ENCODE data around the gene PBXIP1.

Gene PBXIP1

GRCh38 chr1:154992721-154993571 is 37.0 kb upstream of the PBXIP1 start:
- no peaks in the 10 kb centered on the region for H3K27me3 ChIP-seq (ENCODE audit: control insufficient read depth, low read length)
- no peaks in the 10 kb centered on the region for H3K9me2 ChIP-seq (replicated peaks; ENCODE audit: control insufficient read depth, low read length)
- no peaks in the 10 kb centered on the region for H3K4me1 ChIP-seq (ENCODE audit: control insufficient read depth, low read length)
- no peaks in the 10 kb centered on the region for H3K9me3 ChIP-seq (ENCODE audit: control insufficient read depth, insufficient read depth, low read length)
- H3K27ac ChIP-seq (ENCODE audit: low read depth, low read length): no peak overlapping the region
- H4K20me1 ChIP-seq (ENCODE audit: control insufficient read depth, insufficient read depth, low read depth, low read length): peaks cover 8% of the 10 kb centered on the region; the same call in 1 of the 2 replicates
- H3K4me3 ChIP-seq (ENCODE audit: low read length): no peak overlapping the region
- H3F3A ChIP-seq (ENCODE audit: control insufficient read depth, insufficient read depth): peaks cover 19% of the 10 kb centered on the region
- peaks cover 14% of the 10 kb centered on the region for H3K79me2 ChIP-seq (ENCODE audit: control insufficient read depth, low read length)
- TF ChIP-seq EZH2phosphoT487 (IDR thresholded peaks at IDR 0.05; ENCODE audit: borderline replicate concordance, low read length): no peak
- TF ChIP-seq CTCF (IDR thresholded peaks at IDR 0.05; ENCODE audit: low read depth, low read length, poor library complexity, severe bottlenecking): no peak
- peaks cover 29% of the 10 kb centered on the region for H3K36me3 ChIP-seq (ENCODE audit: control insufficient read depth, low read length)
- H3K4me2 ChIP-seq (ENCODE audit: low read length): no peak overlapping the region

DNA sequence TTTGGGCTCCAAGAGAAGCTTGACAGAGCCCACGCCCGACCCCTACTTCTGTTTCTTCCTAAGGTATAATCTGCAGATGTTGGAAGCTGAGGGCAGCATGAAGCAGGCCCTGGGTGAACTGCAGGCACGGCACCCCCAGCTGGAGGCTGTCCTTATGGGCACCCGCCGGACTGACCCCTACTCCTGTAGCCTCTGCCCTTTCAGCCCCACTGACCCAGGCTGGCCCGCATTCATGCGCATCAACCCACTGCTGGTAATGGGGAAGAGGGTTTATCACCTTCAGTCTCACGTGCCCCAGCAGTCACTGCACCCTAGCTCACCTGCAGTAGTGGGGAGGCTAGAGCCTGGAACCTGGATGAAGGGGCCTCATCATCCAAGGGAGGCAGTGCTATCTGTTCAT is 34.4 kb upstream of the PBXIP1 start:
- Histone ChIP-seq H3K27me3 (ENCODE audit: control insufficient read depth, low read length) (no peaks in the 10 kb centered on the region), H3F3A (ENCODE audit: control insufficient read depth, insufficient read depth) (peaks cover 8% of the 10 kb centered on the region), H3K36me3 (ENCODE audit: control insufficient read depth, low read length) (peaks cover 48% of the 10 kb centered on the region), H3K9me3 (ENCODE audit: control insufficient read depth, insufficient read depth, low read length) (no peaks in the 10 kb centered on the region), H3K27ac (ENCODE audit: low read depth, low read length) (no peak overlapping the region), H3K79me2 (ENCODE audit: control insufficient read depth, low read length) (peaks cover 38% of the 10 kb centered on the region), H3K4me1 (ENCODE audit: control insufficient read depth, low read length) (no peaks in the 10 kb centered on the region), H4K20me1 (ENCODE audit: control insufficient read depth, insufficient read depth, low read depth, low read length) (peaks cover 9% of the 10 kb centered on the region; the same call in 1 of the 2 replicates), H3K4me2 (ENCODE audit: low read length) (no peak overlapping the region), H3K9me2 (replicated peaks; ENCODE audit: control insufficient read depth, low read length) (no peaks in the 10 kb centered on the region), H3K4me3 (ENCODE audit: low read length) (no peak overlapping the region)
- TF ChIP-seq EZH2phosphoT487 (IDR thresholded peaks at IDR 0.05; ENCODE audit: borderline replicate concordance, low read length) (no peak), CTCF (IDR thresholded peaks at IDR 0.05; ENCODE audit: low read depth, low read length, poor library complexity, severe bottlenecking) (no peak)

DNA sequence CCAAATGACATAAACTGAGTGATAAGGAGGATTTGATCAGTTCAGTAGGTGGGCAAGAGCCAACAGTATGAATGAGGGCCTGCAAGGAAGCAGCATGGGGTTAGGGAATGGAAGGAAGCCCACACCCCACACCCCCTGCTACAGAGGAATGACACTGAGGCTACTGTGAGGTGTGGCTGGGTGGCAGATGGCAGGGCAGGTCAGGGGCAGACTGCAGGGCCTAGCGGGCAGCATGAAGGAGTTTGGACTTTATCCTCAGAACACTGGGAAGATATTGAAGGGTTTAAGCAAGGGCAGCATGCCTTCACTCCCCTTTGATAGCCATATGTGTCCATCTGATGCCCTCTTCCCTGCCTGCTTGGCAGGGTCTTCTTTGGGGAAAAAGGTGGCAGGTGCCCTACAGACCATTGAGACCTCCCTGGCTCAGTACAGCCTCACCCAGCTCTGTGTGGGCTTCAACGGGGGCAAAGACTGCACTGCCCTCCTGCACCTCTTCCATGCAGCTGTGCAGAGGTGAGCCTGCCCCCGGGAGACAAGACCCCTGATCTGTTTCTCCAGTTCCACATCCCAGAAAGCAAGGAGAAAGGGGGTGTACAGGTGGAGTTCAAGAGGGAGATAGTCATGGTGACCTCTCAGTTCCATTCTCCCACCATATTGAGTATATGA is 33.4 kb upstream of the PBXIP1 start:
- no peak overlapping the region for H3K4me2 ChIP-seq (ENCODE audit: low read length)
- peaks cover 47% of the 10 kb centered on the region for H3K79me2 ChIP-seq (ENCODE audit: control insufficient read depth, low read length)
- peaks cover 53% of the 10 kb centered on the region for H3K36me3 ChIP-seq (ENCODE audit: control insufficient read depth, low read length)
- H3F3A ChIP-seq (ENCODE audit: control insufficient read depth, insufficient read depth): peaks cover 7% of the 10 kb centered on the region
- H3K9me3 ChIP-seq (ENCODE audit: control insufficient read depth, insufficient read depth, low read length): no peaks in the 10 kb centered on the region
- peaks cover 9% of the 10 kb centered on the region; the same call in 1 of the 2 replicates for H4K20me1 ChIP-seq (ENCODE audit: control insufficient read depth, insufficient read depth, low read depth, low read length)
- no peak overlapping the region for H3K27ac ChIP-seq (ENCODE audit: low read depth, low read length)
- TF ChIP-seq EZH2phosphoT487 (IDR thresholded peaks at IDR 0.05; ENCODE audit: borderline replicate concordance, low read length) (no peak), CTCF (IDR thresholded peaks at IDR 0.05; ENCODE audit: low read depth, low read length, poor library complexity, severe bottlenecking) (no peak)
- H3K9me2 ChIP-seq (replicated peaks; ENCODE audit: control insufficient read depth, low read length): no peaks in the 10 kb centered on the region
- H3K27me3 ChIP-seq (ENCODE audit: control insufficient read depth, low read length): no peaks in the 10 kb centered on the region
- no peak overlapping the region for H3K4me3 ChIP-seq (ENCODE audit: low read length)
- H3K4me1 ChIP-seq (ENCODE audit: control insufficient read depth, low read length): peaks cover 6% of the 10 kb centered on the region

Data from DOHH2 (cell line).